ENCODE measurements around the gene CORO1C. TPM values are rescaled to one million over a fixed set of nuclear protein-coding genes. Genes with fewer than 3 reads are reported as not detected.

Gene CORO1C
- total RNA-seq, 1 donor from 2014 or later = 68.3 TPM

GRCh38 chr12:108614639-108615038 is 116.7 kb downstream of the CORO1C start:
- intact Hi-C loops (cut with micrococcal nuclease) = loop anchor here (5.0 kb wide), 3 partner anchors 243 to 622 kb away; partner anchors contain the start of genes ALKBH2 and SSH1
- ATAC-seq (ENCODE audit: low read depth) = no peak
- peaks cover 72% of the 10 kb centered on the region for H3K4me1 Mint-ChIP-seq
- ChIA-PET CTCF (interaction anchor here (1.9 to 11.2 kb wide), 3 partner anchors 19 to 50 kb away, joined by 6 to 338 read pairs (median 38); partner anchors contain the start of genes ISCU, SART3 and SELPLG), POLR2A (interaction anchor here (0.6 to 9.7 kb wide), 5 partner anchors 10 to 54 kb away, joined by 4 to 182 read pairs (median 75); partner anchors contain the start of genes ISCU, SART3 and SELPLG)
- peak overlapping the region; percentile 65 for H3K27ac Mint-ChIP-seq
- no peak for DNase-seq
- TF ChIP-seq, protein P1, sequence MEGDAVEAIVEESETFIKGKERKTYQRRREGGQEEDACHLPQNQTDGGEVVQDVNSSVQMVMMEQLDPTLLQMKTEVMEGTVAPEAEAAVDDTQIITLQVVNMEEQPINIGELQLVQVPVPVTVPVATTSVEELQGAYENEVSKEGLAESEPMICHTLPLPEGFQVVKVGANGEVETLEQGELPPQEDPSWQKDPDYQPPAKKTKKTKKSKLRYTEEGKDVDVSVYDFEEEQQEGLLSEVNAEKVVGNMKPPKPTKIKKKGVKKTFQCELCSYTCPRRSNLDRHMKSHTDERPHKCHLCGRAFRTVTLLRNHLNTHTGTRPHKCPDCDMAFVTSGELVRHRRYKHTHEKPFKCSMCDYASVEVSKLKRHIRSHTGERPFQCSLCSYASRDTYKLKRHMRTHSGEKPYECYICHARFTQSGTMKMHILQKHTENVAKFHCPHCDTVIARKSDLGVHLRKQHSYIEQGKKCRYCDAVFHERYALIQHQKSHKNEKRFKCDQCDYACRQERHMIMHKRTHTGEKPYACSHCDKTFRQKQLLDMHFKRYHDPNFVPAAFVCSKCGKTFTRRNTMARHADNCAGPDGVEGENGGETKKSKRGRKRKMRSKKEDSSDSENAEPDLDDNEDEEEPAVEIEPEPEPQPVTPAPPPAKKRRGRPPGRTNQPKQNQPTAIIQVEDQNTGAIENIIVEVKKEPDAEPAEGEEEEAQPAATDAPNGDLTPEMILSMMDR (IDR thresholded peaks at IDR 0.05) = no peak
- H3K9me3 Mint-ChIP-seq = no peaks in the 10 kb centered on the region
- no peak overlapping the region for H3K4me3 Mint-ChIP-seq
- H3K36me3 Mint-ChIP-seq (ENCODE audit: low read depth) = no peaks in the 10 kb centered on the region
- H3K27me3 Mint-ChIP-seq = no peaks in the 10 kb centered on the region

DNA sequence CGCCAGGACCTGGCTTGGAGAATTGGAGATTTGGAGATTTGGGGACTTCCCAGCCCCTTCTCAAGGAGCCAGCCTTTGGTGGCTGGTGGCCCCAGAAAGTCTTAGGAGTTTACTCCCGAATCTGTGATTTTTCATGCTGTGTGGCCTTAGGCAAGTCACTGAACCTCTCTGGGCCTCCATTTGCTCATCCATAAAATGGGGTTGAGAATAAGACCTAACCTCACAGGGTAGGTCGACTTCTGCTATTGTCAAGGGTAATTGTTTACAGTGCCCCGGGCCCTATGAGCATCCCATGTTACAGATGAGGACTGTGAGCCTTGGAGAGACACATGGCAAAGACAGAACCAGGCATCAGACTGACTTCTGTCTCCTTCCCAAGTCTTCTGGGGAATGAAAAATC is 117.3 kb downstream of the CORO1C start:
- DNase-seq (no peak), ATAC-seq (ENCODE audit: low read depth) (no peak)
- Mint-ChIP-seq H3K27me3 (no peaks in the 10 kb centered on the region), H3K4me1 (peaks cover 72% of the 10 kb centered on the region), H3K27ac (peak overlapping the region; percentile 65), H3K36me3 (ENCODE audit: low read depth) (no peaks in the 10 kb centered on the region), H3K9me3 (no peaks in the 10 kb centered on the region), H3K4me3 (no peak overlapping the region)
- TF ChIP-seq, protein P1 (IDR thresholded peaks at IDR 0.05) = no peak
- ChIA-PET CTCF (interaction anchor here (1.9 to 11.2 kb wide), 3 partner anchors 20 to 51 kb away, joined by 6 to 338 read pairs (median 38); partner anchors contain the start of genes ISCU, SART3 and SELPLG), POLR2A (interaction anchor here (2.1 to 9.7 kb wide), 4 partner anchors 19 to 53 kb away, joined by 6 to 182 read pairs (median 116); partner anchors contain the start of genes ISCU, SART3 and SELPLG)
- intact Hi-C loops (cut with micrococcal nuclease) = no loop called here

GRCh38 chr12:108613548-108613947 is 117.8 kb downstream of the CORO1C start:
- peak overlapping the region; percentile 30 for H3K27ac Mint-ChIP-seq
- H3K9me3 Mint-ChIP-seq = no peaks in the 10 kb centered on the region
- no peak overlapping the region for H3K4me3 Mint-ChIP-seq
- DNase-seq (no peak), ATAC-seq (ENCODE audit: low read depth) (no peak)
- peaks cover under 1% of the 10 kb centered on the region for H3K27me3 Mint-ChIP-seq
- H3K4me1 Mint-ChIP-seq = peaks cover 68% of the 10 kb centered on the region
- CTCF ChIA-PET = interaction anchor here (1.3 to 11.2 kb wide), 4 partner anchors 20 to 190 kb away, joined by 5 to 338 read pairs (median 8); partner anchors contain the start of genes ISCU, SART3 and SELPLG
- H3K36me3 Mint-ChIP-seq (ENCODE audit: low read depth) = no peaks in the 10 kb centered on the region
- POLR2A ChIA-PET = interaction anchor here (2.1 to 9.7 kb wide), 4 partner anchors 19 to 53 kb away, joined by 6 to 182 read pairs (median 116); partner anchors contain the start of genes ISCU, SART3 and SELPLG
- TF ChIP-seq, protein P1 (IDR thresholded peaks at IDR 0.05) = no peak
- intact Hi-C loops (cut with micrococcal nuclease) = no loop called here

DNA sequence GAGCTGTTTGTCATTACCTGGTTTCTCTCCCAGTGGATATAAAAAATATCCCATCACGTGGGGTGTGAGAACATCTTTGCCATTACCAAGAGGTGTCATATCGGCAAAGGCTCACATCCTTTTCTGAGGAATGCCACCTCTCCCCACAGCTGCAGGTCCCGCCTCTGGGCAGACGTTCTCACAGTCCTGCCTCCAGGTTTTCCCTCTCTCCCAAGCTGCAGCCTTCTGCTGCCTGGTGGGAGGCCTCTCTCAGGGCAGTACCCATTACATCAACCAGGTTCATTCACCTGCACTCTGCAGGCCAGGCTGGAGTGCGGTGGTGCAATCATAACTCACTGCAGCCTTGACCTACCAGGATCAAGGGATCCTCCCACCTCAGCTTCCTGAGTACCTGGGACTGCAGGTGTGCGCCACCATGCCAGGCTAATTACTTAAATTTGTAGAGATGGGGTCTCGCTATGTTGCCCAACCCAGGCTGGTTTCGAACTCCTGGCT is 118.5 kb downstream of the CORO1C start:
- Mint-ChIP-seq H3K36me3 (ENCODE audit: low read depth) (no peaks in the 10 kb centered on the region), H3K27me3 (peaks cover 6% of the 10 kb centered on the region), H3K9me3 (no peaks in the 10 kb centered on the region), H3K4me3 (no peak overlapping the region), H3K27ac (peak overlapping the region; percentile 30), H3K4me1 (peaks cover 61% of the 10 kb centered on the region)
- POLR2A ChIA-PET = interaction anchor here (0.6 to 1.2 kb wide), 4 partner anchors 15 to 47 kb away, joined by 3 to 14 read pairs (median 6); no protein-coding TSS in a partner anchor
- intact Hi-C loops (cut with micrococcal nuclease) = loop anchor here (1.0 kb wide), 2 partner anchors 34 to 190 kb away; no protein-coding TSS in a partner anchor
- no peak for ATAC-seq (ENCODE audit: low read depth)
- no peak for DNase-seq
- CTCF ChIA-PET = interaction anchor here (0.8 to 11.2 kb wide), 4 partner anchors 34 to 190 kb away, joined by 3 to 338 read pairs (median 8); partner anchors contain the start of genes ISCU and SART3
- TF ChIP-seq, protein P1 (IDR thresholded peaks at IDR 0.05) = no peak
